ENCODE results near the gene MYO1E. TPM values are rescaled to one million over a fixed set of nuclear protein-coding genes. Genes with fewer than 3 reads are reported as not detected.
A peak's percentile ranks its signal among the peaks of the same experiment; 100 is the strongest.

The MYO1E gene
- total RNA-seq, 1 experiment from 2014 or later = 68.8 TPM

- ATAC-seq (no peak), DNase-seq (no peak)
- H3K9me3 ChIP-seq (ENCODE audit: low read length) = no peaks in the 10 kb centered on the region
- CTCF ChIA-PET = no interaction called here
- H2AFZ ChIP-seq (ENCODE audit: low read length) = no peak overlapping the region
- intact Hi-C loops (cut with micrococcal nuclease) = loop anchor here (5.0 to 10.0 kb wide), 2 partner anchors 68 to 129 kb away; partner anchors contain the start of gene MYO1E
- H3K27me3 ChIP-seq (ENCODE audit: low read length) = no peaks in the 10 kb centered on the region
- POLR2A ChIA-PET (ENCODE audit: unreplicated experiment) = interaction anchor here (0.6 kb wide), 1 partner anchor 134 kb away, joined by 4 read pairs; no protein-coding TSS in a partner anchor
- no peaks in the 10 kb centered on the region for H3K9me2 ChIP-seq (replicated peaks; ENCODE audit: low read length)
- H3K79me2 ChIP-seq (ENCODE audit: low read length) = peaks cover 79% of the 10 kb centered on the region
- no TSS peak for BruUV-seq (replicated peaks)
- H3K27ac ChIP-seq (ENCODE audit: low read length) = peak overlapping the region; percentile 79
- H3K4me2 ChIP-seq (ENCODE audit: low read length) = no peak overlapping the region
- H4K20me1 ChIP-seq (ENCODE audit: low read length) = no peaks in the 10 kb centered on the region
- H3K4me3 ChIP-seq (ENCODE audit: low read length) = no peak overlapping the region
- peaks cover 66% of the 10 kb centered on the region for H3K4me1 ChIP-seq (ENCODE audit: insufficient read depth, low read length)
- no peak for TF ChIP-seq CTCF (conservative IDR thresholded peaks at IDR 0.05; ENCODE audit: low read depth, low read length)
- TF ChIP-seq EZH2 (IDR thresholded peaks at IDR 0.05; ENCODE audit: low read length, unreplicated experiment) = no peak
- no peak for TF ChIP-seq EZH2phosphoT487 (IDR thresholded peaks at IDR 0.05; ENCODE audit: borderline replicate concordance, low read length)
- no peak overlapping the region for H3K9ac ChIP-seq (ENCODE audit: low read length)
- peaks cover 12% of the 10 kb centered on the region for H3F3A ChIP-seq (ENCODE audit: low read length, unreplicated experiment)
- H3K36me3 ChIP-seq (ENCODE audit: low read depth, low read length) = no peaks in the 10 kb centered on the region
Measured at GRCh38 chr15:59304034-59304795, 68.5 kb downstream of the MYO1E start.

DNA sequence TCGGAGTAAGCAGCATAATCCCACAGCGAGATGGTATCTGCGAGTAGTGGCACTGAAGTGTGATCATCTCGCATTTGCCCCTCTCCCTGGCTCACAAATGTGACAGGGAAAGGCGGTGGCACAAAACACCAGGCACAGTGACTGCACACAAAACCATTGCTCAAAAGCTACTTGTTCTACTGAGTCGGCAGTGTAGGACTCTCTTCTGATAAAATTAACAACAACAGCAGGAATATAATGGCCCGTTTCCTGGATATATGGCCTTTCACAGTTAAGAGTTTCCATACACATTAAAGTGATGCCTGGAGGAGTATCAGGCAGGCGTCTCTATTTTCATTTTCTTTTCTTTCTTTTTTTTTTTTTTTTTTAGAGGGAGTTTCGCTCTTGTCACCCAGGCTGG, 69.0 kb downstream of the MYO1E start:
- peaks cover 12% of the 10 kb centered on the region for H3F3A ChIP-seq (ENCODE audit: low read length, unreplicated experiment)
- no peaks in the 10 kb centered on the region for H4K20me1 ChIP-seq (ENCODE audit: low read length)
- peaks cover 80% of the 10 kb centered on the region for H3K79me2 ChIP-seq (ENCODE audit: low read length)
- no peak overlapping the region for H3K27ac ChIP-seq (ENCODE audit: low read length)
- no peaks in the 10 kb centered on the region for H3K36me3 ChIP-seq (ENCODE audit: low read depth, low read length)
- H3K4me3 ChIP-seq (ENCODE audit: low read length) = no peak overlapping the region
- no peak for TF ChIP-seq CTCF (conservative IDR thresholded peaks at IDR 0.05; ENCODE audit: low read depth, low read length)
- H3K27me3 ChIP-seq (ENCODE audit: low read length) = no peaks in the 10 kb centered on the region
- H2AFZ ChIP-seq (ENCODE audit: low read length) = no peak overlapping the region
- H3K4me2 ChIP-seq (ENCODE audit: low read length) = no peak overlapping the region
- H3K9me2 ChIP-seq (replicated peaks; ENCODE audit: low read length) = no peaks in the 10 kb centered on the region
- intact Hi-C loops (cut with micrococcal nuclease) = loop anchor here (5.0 to 10.0 kb wide), 2 partner anchors 69 to 129 kb away; partner anchors contain the start of gene MYO1E
- ChIA-PET POLR2A (ENCODE audit: unreplicated experiment) (no interaction called here), CTCF (no interaction called here)
- no peaks in the 10 kb centered on the region for H3K9me3 ChIP-seq (ENCODE audit: low read length)
- no peak for DNase-seq
- H3K9ac ChIP-seq (ENCODE audit: low read length) = no peak overlapping the region
- BruUV-seq (replicated peaks) = no TSS peak
- H3K4me1 ChIP-seq (ENCODE audit: insufficient read depth, low read length) = peaks cover 70% of the 10 kb centered on the region
- ATAC-seq = no peak

DNA sequence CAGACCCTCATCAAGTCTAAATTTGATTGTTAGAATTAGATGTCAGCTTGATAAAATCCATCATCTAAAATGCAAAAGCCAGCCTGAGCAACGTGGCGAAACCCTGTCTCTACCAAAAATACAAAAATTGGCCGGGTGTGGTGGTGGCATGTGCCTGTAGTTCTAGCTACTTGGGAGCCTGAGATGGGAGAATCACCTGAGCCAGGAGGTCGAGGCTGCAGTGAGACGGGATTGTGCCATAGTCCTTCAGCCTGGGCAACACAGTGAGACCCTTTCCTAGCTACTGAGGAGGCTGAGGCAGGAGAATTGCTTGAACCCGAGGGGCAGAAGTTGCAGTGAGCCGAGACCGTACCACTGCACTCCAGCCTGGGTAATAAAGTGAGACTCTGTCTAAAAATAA, 69.5 kb downstream of the MYO1E start:
- DNase-seq (no peak), ATAC-seq (no peak)
- Histone ChIP-seq H3K9me3 (ENCODE audit: low read length) (no peaks in the 10 kb centered on the region), H3K4me3 (ENCODE audit: low read length) (no peak overlapping the region), H3K27me3 (ENCODE audit: low read length) (no peaks in the 10 kb centered on the region), H3K9me2 (replicated peaks; ENCODE audit: low read length) (no peaks in the 10 kb centered on the region), H4K20me1 (ENCODE audit: low read length) (no peaks in the 10 kb centered on the region), H3K4me1 (ENCODE audit: insufficient read depth, low read length) (peaks cover 75% of the 10 kb centered on the region), H2AFZ (ENCODE audit: low read length) (no peak overlapping the region), H3K36me3 (ENCODE audit: low read depth, low read length) (no peaks in the 10 kb centered on the region), H3K79me2 (ENCODE audit: low read length) (peaks cover 85% of the 10 kb centered on the region), H3K4me2 (ENCODE audit: low read length) (no peak overlapping the region), H3F3A (ENCODE audit: low read length, unreplicated experiment) (peaks cover 12% of the 10 kb centered on the region), H3K9ac (ENCODE audit: low read length) (no peak overlapping the region), H3K27ac (ENCODE audit: low read length) (no peak overlapping the region)
- ChIA-PET CTCF (no interaction called here), POLR2A (ENCODE audit: unreplicated experiment) (no interaction called here)
- BruUV-seq (replicated peaks) = no TSS peak
- no peak for TF ChIP-seq EZH2phosphoT487 (IDR thresholded peaks at IDR 0.05; ENCODE audit: borderline replicate concordance, low read length)
- TF ChIP-seq EZH2 (IDR thresholded peaks at IDR 0.05; ENCODE audit: low read length, unreplicated experiment) = no peak
- no peak for TF ChIP-seq CTCF (conservative IDR thresholded peaks at IDR 0.05; ENCODE audit: low read depth, low read length)
- intact Hi-C loops (cut with micrococcal nuclease) = loop anchor here (5.0 to 10.0 kb wide), 2 partner anchors 69 to 128 kb away; partner anchors contain the start of gene MYO1E
